HepG2 (cell line): ENCODE results near the gene ENKUR. TPM values are rescaled to one million over a fixed set of nuclear protein-coding genes. Genes with fewer than 3 reads are reported as not detected.
A peak's percentile ranks its signal among the peaks of the same experiment; 100 is the strongest.

ENCODE experiments used
- CCDC6 ChIP-seq: sonication (generic); formaldehyde crosslinking; IDR thresholded peaks from 2 replicates; pipeline ENCODE4 v1.8.1; 2022; ENCODE audit warnings: mild to moderate bottlenecking, missing genetic modification reagents, moderate library complexity
- CEBPG ChIP-seq: IDR thresholded peaks from 2 replicates; pipeline ENCODE4 v1.6.1; 2016
- E2F1 ChIP-seq: sonication (generic); formaldehyde crosslinking; IDR thresholded peaks from 2 replicates; pipeline ENCODE4 v1.5.0; 2020; ENCODE audit warnings: missing genetic modification reagents
- ISX ChIP-seq: sonication (generic); formaldehyde crosslinking; conservative IDR thresholded peaks from 2 replicates; pipeline ENCODE4 v1.5.0; 2020; ENCODE audit warnings: missing genetic modification reagents
- LBX2 ChIP-seq: sonication (generic); formaldehyde crosslinking; IDR thresholded peaks from 2 replicates; pipeline ENCODE4 v1.5.0; 2020; ENCODE audit warnings: missing genetic modification reagents, mild to moderate bottlenecking, borderline replicate concordance
- MIER3 ChIP-seq: IDR thresholded peaks from 2 replicates; pipeline ENCODE4 v1.6.1; 2016; ENCODE audit warnings: missing compliant biosample characterization, borderline replicate concordance
- MYPOP ChIP-seq: sonication (generic); formaldehyde crosslinking; IDR thresholded peaks from 2 replicates; pipeline ENCODE4 v1.8.1; 2023; ENCODE audit warnings: mild to moderate bottlenecking, moderate library complexity, missing genetic modification reagents
- PRPF4 ChIP-seq: fragments of 200-400 bp; formaldehyde crosslinking; IDR thresholded peaks from 2 replicates; pipeline ENCODE4 v1.6.1; 2016; ENCODE audit warnings: low read length, low read depth; ENCODE audit not compliant: poor library complexity, severe bottlenecking
- PTBP1 ChIP-seq: fragments of 200-400 bp; formaldehyde crosslinking; IDR thresholded peaks from 2 replicates; pipeline ENCODE4 v1.6.1; 2018; ENCODE audit warnings: low read length, low read depth; ENCODE audit not compliant: poor library complexity, severe bottlenecking
- RAD51 ChIP-seq: fragments of 450-650 bp; IDR thresholded peaks from 2 replicates; pipeline ENCODE4 v1.6.1; 2016; ENCODE audit warnings: borderline replicate concordance
- RNF219 ChIP-seq: sonication (generic); formaldehyde crosslinking; IDR thresholded peaks from 2 replicates; pipeline ENCODE4 v1.5.0; 2020; ENCODE audit warnings: mild to moderate bottlenecking, missing genetic modification reagents
- SAP130 ChIP-seq: IDR thresholded peaks from 2 replicates; pipeline ENCODE4 v1.6.1; 2016; ENCODE audit warnings: low read depth
- SMYD3 ChIP-seq: sonication (generic); formaldehyde crosslinking; IDR thresholded peaks from 2 replicates; pipeline ENCODE4 v1.8.1; 2023; ENCODE audit warnings: mild to moderate bottlenecking, missing genetic modification reagents
- TBX3 ChIP-seq: fragments of 450-650 bp; IDR thresholded peaks from 2 replicates; pipeline ENCODE4 v1.6.1; 2017; ENCODE audit warnings: antibody characterized with exemption, mild to moderate bottlenecking, inconsistent platforms, borderline replicate concordance
- ZBTB44 ChIP-seq: sonication (generic); formaldehyde crosslinking; IDR thresholded peaks from 2 replicates; pipeline ENCODE4 v1.4.0; 2020; ENCODE audit warnings: missing genetic modification reagents
- ZNF331 ChIP-seq: sonication (generic); formaldehyde crosslinking; IDR thresholded peaks from 2 replicates; pipeline ENCODE4 v1.4.0; 2020; ENCODE audit warnings: missing genetic modification reagents
- ZNF572 ChIP-seq: sonication (generic); formaldehyde crosslinking; IDR thresholded peaks from 2 replicates; pipeline ENCODE4 v1.5.1; 2020; ENCODE audit warnings: mild to moderate bottlenecking, missing genetic modification reagents
- ZNF703 ChIP-seq: sonication (generic); formaldehyde crosslinking; IDR thresholded peaks from 2 replicates; pipeline ENCODE4 v1.5.1; 2020; ENCODE audit warnings: missing genetic modification reagents, mild to moderate bottlenecking, moderate library complexity, borderline replicate concordance
- ZNF773 ChIP-seq: sonication (generic); formaldehyde crosslinking; IDR thresholded peaks from 2 replicates; pipeline ENCODE4 v1.4.0; 2020; ENCODE audit warnings: missing genetic modification reagents, borderline replicate concordance
- ZSCAN12 ChIP-seq: sonication (generic); formaldehyde crosslinking; IDR thresholded peaks from 2 replicates; pipeline ENCODE4 v1.9.0; 2021; ENCODE audit warnings: mild to moderate bottlenecking, missing genetic modification reagents
- ZSCAN21 ChIP-seq: sonication (generic); formaldehyde crosslinking; IDR thresholded peaks from 2 replicates; pipeline ENCODE4 v1.8.0; 2022; ENCODE audit warnings: mild to moderate bottlenecking, missing genetic modification reagents, moderate library complexity, borderline replicate concordance
- ZZZ3 ChIP-seq: sonication (generic); formaldehyde crosslinking; IDR thresholded peaks from 2 replicates; pipeline ENCODE4 v1.4.0; 2020; ENCODE audit warnings: missing genetic modification reagents, mild to moderate bottlenecking, borderline replicate concordance
- polyA plus RNA-seq, 8 experiments: library from polyadenylated mRNA; depleted of rRNA in 3 of 8; stranded (reverse) in 7 of 8; unstranded in 1 of 8; fragments of >200 nt; fragmentation: Illumina TruSeq in 4 of 8; extraction: Trizol in 4 of 8; gene quantifications; 2 replicates each; pipeline versions ENCODE4 v1.2.1 to v1.2.3, GENCODE V29; 2011 to 2016; ENCODE audit warnings: low read depth in 4 of 8, missing spikeins in 1 of 8, mixed read lengths in 1 of 8; ENCODE audit not compliant: insufficient read depth in 1 of 8
- total RNA-seq, 5 experiments: library from RNA; depleted of rRNA; stranded (reverse); fragments of >200 nt; fragmentation: Illumina TruSeq; extraction: Trizol; gene quantifications; 2 replicates each; pipeline ENCODE4 v1.2.3, GENCODE V29; 2016; ENCODE audit warnings: low read depth in 1 of 5
- TF ChIP-seq, protein P1 (sequence below): IDR thresholded peaks from 2 replicates; pipeline ENCODE4 v1.6.1; 2016
- TF ChIP-seq, protein P2 (sequence below): sonication (generic); formaldehyde crosslinking; IDR thresholded peaks from 2 replicates; pipeline ENCODE4 v1.8.0; 2022; ENCODE audit warnings: mild to moderate bottlenecking, missing genetic modification reagents, moderate library complexity

ENKUR gene
- total and polyA plus RNA-seq, 2 of the 13 experiments (the other 11 are each of a cell fraction or from before 2014, with no cell fraction given): 0.15 TPM

DNA sequence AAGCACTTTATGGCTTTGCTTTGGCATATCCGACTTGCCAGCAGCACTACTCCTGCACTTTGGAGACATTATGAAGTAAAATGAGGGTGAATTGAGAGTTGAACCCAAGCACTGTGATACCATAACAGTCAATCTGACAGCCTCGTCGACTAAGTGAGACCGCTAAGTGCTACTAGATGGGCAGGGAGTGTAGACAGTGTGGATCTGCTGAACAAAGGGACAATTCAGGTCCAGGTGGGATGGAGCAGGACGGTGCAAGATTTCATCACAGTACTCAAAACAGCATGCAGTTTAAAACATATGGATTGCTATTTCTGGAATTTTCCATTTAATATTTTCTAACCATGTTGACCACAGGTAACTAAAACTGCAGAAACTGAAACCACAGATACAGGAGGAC is 42.8 kb downstream of the ENKUR start (continued):
- TF ChIP-seq ZNF572 (no peak), MIER3 (no peak), SAP130 (CRISPR knock-in tag) (peak; percentile 13; the same call in 1 of the 2 replicates), ZBTB44 (CRISPR knock-in tag) (no peak), CEBPG (peak; percentile 72), MYPOP (CRISPR knock-in tag) (no peak), ZSCAN21 (CRISPR knock-in tag) (no peak), ZNF331 (CRISPR knock-in tag) (0 out of 2 replicates have a peak, but pooled peaks have one; percentile 27), PTBP1 (no peak), ZNF773 (no peak), CCDC6 (no peak), PRPF4 (no peak), ZSCAN12 (CRISPR knock-in tag) (no peak), ZNF703 (CRISPR knock-in tag) (no peak), RAD51 (no peak), LBX2 (CRISPR knock-in tag) (no peak), ZZZ3 (no peak), E2F1 (no peak), RNF219 (no peak), ISX (CRISPR knock-in tag) (no peak), SMYD3 (CRISPR knock-in tag) (no peak), TBX3 (no peak)
- TF ChIP-seq, protein P1, sequence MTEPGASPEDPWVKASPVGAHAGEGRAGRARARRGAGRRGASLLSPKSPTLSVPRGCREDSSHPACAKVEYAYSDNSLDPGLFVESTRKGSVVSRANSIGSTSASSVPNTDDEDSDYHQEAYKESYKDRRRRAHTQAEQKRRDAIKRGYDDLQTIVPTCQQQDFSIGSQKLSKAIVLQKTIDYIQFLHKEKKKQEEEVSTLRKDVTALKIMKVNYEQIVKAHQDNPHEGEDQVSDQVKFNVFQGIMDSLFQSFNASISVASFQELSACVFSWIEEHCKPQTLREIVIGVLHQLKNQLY: no peak
- TF ChIP-seq, protein P2, sequence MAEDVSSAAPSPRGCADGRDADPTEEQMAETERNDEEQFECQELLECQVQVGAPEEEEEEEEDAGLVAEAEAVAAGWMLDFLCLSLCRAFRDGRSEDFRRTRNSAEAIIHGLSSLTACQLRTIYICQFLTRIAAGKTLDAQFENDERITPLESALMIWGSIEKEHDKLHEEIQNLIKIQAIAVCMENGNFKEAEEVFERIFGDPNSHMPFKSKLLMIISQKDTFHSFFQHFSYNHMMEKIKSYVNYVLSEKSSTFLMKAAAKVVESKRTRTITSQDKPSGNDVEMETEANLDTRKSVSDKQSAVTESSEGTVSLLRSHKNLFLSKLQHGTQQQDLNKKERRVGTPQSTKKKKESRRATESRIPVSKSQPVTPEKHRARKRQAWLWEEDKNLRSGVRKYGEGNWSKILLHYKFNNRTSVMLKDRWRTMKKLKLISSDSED (CRISPR knock-in tag): no peak
